GM06990 (cell line): Measurements from ENCODE around the gene CDH12.

Source experiments
- DNase-seq: peaks from one replicate; pipeline ENCODE4 v3.0.0-alpha.2; 2011; ENCODE audit not compliant: insufficient read length; ENCODE audit errors: extremely low read depth
- H3K27me3 ChIP-seq: replicated peaks from 2 replicates; pipeline ENCODE4 v1.6.0; 2011; ENCODE audit warnings: low read length; ENCODE audit not compliant: control insufficient read depth, insufficient read depth
- H3K36me3 ChIP-seq: 2 replicates; pipeline ENCODE4 v1.5.1; 2011; ENCODE audit warnings: low read length; ENCODE audit not compliant: control insufficient read depth, insufficient read depth
- H3K4me3 ChIP-seq: replicated peaks from 2 replicates; pipeline ENCODE4 v1.5.1; 2011; ENCODE audit warnings: low read depth, mild to moderate bottlenecking, control low read depth, low read length
- TF ChIP-seq, protein P1 (sequence below): IDR thresholded peaks from 2 replicates; pipeline ENCODE4 v1.5.1; 2011; ENCODE audit warnings: low read length, control low read depth, mild to moderate bottlenecking, inconsistent platforms; ENCODE audit not compliant: insufficient read depth, poor library complexity, severe bottlenecking

The CDH12 gene

DNA sequence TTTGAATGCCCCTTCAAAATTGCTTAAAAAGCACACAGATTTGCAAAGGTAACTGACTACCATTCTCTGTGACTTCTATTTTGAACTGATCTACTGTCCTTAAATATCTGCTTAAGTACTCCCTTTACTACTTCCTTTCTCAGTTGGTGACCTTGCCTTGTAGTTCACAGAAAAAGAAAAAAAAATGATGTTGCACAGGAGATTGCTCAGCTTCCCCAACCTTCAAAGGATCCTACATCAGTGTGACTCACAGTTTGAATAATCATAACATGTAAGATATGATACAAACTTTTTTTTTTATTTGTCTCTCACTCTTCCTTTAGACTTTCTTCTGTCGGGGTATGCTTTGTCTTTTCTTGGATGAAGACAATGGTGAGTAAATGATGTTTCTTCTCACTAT lies 1029.6 kb downstream of the CDH12 start:
- DNase-seq, result no peak
- TF ChIP-seq, protein P1, sequence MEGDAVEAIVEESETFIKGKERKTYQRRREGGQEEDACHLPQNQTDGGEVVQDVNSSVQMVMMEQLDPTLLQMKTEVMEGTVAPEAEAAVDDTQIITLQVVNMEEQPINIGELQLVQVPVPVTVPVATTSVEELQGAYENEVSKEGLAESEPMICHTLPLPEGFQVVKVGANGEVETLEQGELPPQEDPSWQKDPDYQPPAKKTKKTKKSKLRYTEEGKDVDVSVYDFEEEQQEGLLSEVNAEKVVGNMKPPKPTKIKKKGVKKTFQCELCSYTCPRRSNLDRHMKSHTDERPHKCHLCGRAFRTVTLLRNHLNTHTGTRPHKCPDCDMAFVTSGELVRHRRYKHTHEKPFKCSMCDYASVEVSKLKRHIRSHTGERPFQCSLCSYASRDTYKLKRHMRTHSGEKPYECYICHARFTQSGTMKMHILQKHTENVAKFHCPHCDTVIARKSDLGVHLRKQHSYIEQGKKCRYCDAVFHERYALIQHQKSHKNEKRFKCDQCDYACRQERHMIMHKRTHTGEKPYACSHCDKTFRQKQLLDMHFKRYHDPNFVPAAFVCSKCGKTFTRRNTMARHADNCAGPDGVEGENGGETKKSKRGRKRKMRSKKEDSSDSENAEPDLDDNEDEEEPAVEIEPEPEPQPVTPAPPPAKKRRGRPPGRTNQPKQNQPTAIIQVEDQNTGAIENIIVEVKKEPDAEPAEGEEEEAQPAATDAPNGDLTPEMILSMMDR, result no peak

DNA sequence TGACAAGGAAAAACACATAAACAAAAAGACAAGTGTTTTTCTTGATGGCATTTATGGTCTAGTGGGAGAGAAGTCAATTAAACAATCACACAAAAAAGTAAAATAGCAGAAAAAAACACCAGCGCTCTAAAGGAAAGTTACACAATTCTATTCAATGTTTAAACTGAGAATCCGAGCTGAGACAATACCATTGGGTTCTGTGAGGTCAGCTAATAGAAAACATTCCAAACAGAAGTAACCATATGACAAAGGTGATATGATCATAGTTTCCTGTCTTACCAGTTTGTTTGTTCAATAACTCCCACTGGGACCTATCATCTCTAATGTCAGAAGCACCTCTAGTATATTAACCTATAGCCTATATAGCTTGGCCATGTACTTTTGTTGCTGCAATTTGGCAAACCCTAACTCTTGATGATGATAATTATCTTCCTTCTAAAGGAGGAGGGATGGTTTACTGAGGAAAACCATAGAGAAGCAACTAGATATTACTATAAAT lies 1030.0 kb downstream of the CDH12 start:
- TF ChIP-seq, protein P1, result no peak
- no peaks in the 10 kb centered on the region for H3K36me3 ChIP-seq
- H3K4me3 ChIP-seq, result no peak overlapping the region
- no peak for DNase-seq
- no peaks in the 10 kb centered on the region for H3K27me3 ChIP-seq

More for the DNA sequence above, 1029.6 kb downstream of the CDH12 start:
- Histone ChIP-seq H3K27me3 (no peaks in the 10 kb centered on the region), H3K4me3 (no peak overlapping the region), H3K36me3 (no peaks in the 10 kb centered on the region)

DNA sequence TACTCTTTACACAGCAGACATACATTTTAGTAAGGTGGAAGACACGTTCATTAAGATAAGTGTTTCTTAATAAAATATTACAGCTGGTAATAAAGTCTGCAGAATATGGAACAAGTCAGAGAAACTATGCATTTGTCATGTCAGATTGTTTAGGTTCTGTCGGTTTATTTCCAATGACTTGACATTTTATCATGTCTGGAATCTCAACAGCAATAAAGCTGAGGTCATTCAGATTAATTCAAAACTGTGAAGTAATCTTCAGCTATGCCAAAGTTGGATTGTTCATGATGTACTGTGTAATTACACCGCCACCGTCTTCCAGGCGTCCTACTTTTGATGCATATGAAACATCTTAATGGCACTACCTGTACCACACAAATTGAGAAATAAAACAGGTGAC lies 1032.6 kb downstream of the CDH12 start:
- DNase-seq, result no peak
- Histone ChIP-seq H3K27me3 (no peaks in the 10 kb centered on the region), H3K36me3 (no peaks in the 10 kb centered on the region), H3K4me3 (no peak overlapping the region)
- TF ChIP-seq, protein P1, result no peak

DNA sequence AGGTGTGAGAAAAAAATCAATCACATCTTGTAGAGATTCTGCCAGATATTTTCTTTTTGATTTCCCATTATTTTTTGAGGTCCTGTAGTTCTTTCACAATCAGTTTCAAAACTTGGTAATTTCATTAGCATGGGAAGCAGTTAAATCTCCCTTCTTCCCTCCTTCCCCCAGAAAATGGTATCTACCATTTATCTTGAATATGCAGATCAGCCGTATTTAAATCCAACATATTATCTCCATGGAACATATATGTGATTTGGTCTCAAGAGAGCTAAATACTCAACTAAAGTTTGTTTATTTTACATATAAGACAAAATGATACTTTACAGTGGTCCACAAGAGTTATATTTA lies 1034.8 kb downstream of the CDH12 start:
- Histone ChIP-seq H3K27me3 (no peaks in the 10 kb centered on the region), H3K4me3 (no peak overlapping the region), H3K36me3 (no peaks in the 10 kb centered on the region)
- TF ChIP-seq, protein P1, result no peak
- no peak for DNase-seq

DNA sequence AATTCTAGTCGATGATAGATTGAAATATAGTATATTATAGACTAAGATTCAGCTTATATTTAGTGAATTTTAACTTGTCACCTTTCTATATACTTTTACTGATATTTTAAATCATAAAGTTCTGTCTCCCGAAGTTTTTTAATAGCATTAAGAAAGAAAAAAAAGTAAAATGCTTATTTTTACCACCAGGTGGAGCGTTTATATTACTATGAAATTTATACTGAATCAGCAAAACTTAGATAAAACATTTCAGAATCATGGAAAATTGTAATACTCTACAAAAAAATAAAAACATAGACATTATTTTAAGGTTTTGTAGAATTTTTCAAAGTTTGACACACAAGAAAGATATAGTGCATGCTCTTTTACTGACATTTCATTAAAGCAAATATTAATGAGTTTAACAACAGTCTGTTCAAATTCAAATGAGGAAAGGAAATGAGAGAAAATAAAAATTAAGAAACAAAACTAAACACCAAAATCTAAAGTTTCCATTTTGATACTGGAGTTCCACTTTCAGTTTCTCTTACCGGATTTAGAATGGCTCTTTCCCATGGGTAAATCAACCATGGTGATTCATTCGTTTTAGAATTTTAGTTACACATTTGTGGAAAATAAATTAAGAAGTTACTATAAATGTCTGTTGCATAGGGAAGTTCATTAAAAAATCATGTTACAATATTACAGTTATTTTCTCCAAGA lies 1035.3 kb downstream of the CDH12 start:
- no peak overlapping the region for H3K4me3 ChIP-seq
- DNase-seq, result no peak
- H3K27me3 ChIP-seq, result no peaks in the 10 kb centered on the region
- no peaks in the 10 kb centered on the region for H3K36me3 ChIP-seq
- TF ChIP-seq, protein P1, result no peak
